Measurements from ENCODE around the gene C6orf62.
"Not testable (repeated sequence)": the region's sequence is repeated elsewhere in the genome, so short reads cannot be mapped to it uniquely, and the experiment has no call there.

Gene C6orf62

GRCh38 chr6:24670492-24670891 is 48.5 kb downstream of the C6orf62 start:
- H3K27me3 Mint-ChIP-seq; H3K4me3 Mint-ChIP-seq; H3K27ac Mint-ChIP-seq; H3K9me3 Mint-ChIP-seq (ENCODE audit: low read depth): not testable (repeated sequence)
- Mint-ChIP-seq H3K4me1 (ENCODE audit: low read depth) (peaks cover 34% of the 10 kb centered on the region), H3K36me3 (peaks cover 13% of the 10 kb centered on the region)

- Mint-ChIP-seq H3K27me3 (no peaks in the 10 kb centered on the region), H3K36me3 (peaks cover 16% of the 10 kb centered on the region), H3K27ac (no peak overlapping the region), H3K4me3 (peak overlapping the region; percentile 64), H3K4me1 (ENCODE audit: low read depth) (peaks cover 45% of the 10 kb centered on the region), H3K9me3 (ENCODE audit: low read depth) (no peaks in the 10 kb centered on the region)
These were observed 50.0 kb downstream of the C6orf62 start for GRCh38 chr6:24668997-24669361.

- H3K4me1 Mint-ChIP-seq (ENCODE audit: low read depth) = peaks cover 52% of the 10 kb centered on the region
- H3K4me3 Mint-ChIP-seq = peak overlapping the region; percentile 97
- peaks cover 16% of the 10 kb centered on the region for H3K36me3 Mint-ChIP-seq
- H3K27ac Mint-ChIP-seq; H3K27me3 Mint-ChIP-seq; H3K9me3 Mint-ChIP-seq (ENCODE audit: low read depth): not testable (repeated sequence)
These were observed 50.6 kb downstream of the C6orf62 start for GRCh38 chr6:24668066-24668996.

GRCh38 chr6:24667378-24667803 is 51.6 kb downstream of the C6orf62 start:
- Mint-ChIP-seq H3K27me3 (no peaks in the 10 kb centered on the region), H3K9me3 (ENCODE audit: low read depth) (no peaks in the 10 kb centered on the region), H3K27ac (peak overlapping the region; percentile 99), H3K4me1 (ENCODE audit: low read depth) (peaks cover 60% of the 10 kb centered on the region), H3K4me3 (peak overlapping the region; percentile 97), H3K36me3 (peaks cover 16% of the 10 kb centered on the region)

- no peaks in the 10 kb centered on the region for H3K27me3 Mint-ChIP-seq
- H3K4me3 Mint-ChIP-seq = peak within 1 kb of the TSS; percentile 97
- peaks cover 61% of the 10 kb centered on the region for H3K4me1 Mint-ChIP-seq (ENCODE audit: low read depth)
- H3K9me3 Mint-ChIP-seq (ENCODE audit: low read depth) = no peaks in the 10 kb centered on the region
- H3K27ac Mint-ChIP-seq = peak within 1 kb of the TSS; percentile 99
- peaks cover 16% of the 10 kb centered on the region for H3K36me3 Mint-ChIP-seq
These were observed 52.1 kb downstream of the C6orf62 start, which contains the start of the genes ACOT13 and TDP2 for GRCh38 chr6:24666641-24667377. TSS of gene ACOT13 (plus strand) at chr6:24667077. CDS start at chr6:24667264, 187 bp downstream. TSS of gene TDP2 (minus strand) at chr6:24666899. CDS start at chr6:24666862, 37 bp downstream.

GRCh38 chr6:24666097-24666640 is 52.8 kb downstream of the C6orf62 start:
- peak overlapping the region; percentile 99 for H3K27ac Mint-ChIP-seq
- H3K4me3 Mint-ChIP-seq = peak overlapping the region; percentile 97
- no peaks in the 10 kb centered on the region for H3K9me3 Mint-ChIP-seq (ENCODE audit: low read depth)
- H3K36me3 Mint-ChIP-seq = peaks cover 14% of the 10 kb centered on the region
- peaks cover 65% of the 10 kb centered on the region for H3K4me1 Mint-ChIP-seq (ENCODE audit: low read depth)
- H3K27me3 Mint-ChIP-seq = no peaks in the 10 kb centered on the region

- Mint-ChIP-seq H3K4me1 (ENCODE audit: low read depth) (peaks cover 77% of the 10 kb centered on the region), H3K27me3 (no peaks in the 10 kb centered on the region), H3K4me3 (peak overlapping the region; percentile 97), H3K9me3 (ENCODE audit: low read depth) (no peaks in the 10 kb centered on the region), H3K27ac (peak overlapping the region; percentile 68), H3K36me3 (peaks cover 9% of the 10 kb centered on the region)
These were observed 54.6 kb downstream of the C6orf62 start for GRCh38 chr6:24664046-24664987.

- H3K27me3 Mint-ChIP-seq = no peaks in the 10 kb centered on the region
- peaks cover 75% of the 10 kb centered on the region for H3K4me1 Mint-ChIP-seq (ENCODE audit: low read depth)
- H3K9me3 Mint-ChIP-seq (ENCODE audit: low read depth) = no peaks in the 10 kb centered on the region
- H3K27ac Mint-ChIP-seq = peak overlapping the region; percentile 24
- no peak overlapping the region for H3K4me3 Mint-ChIP-seq
- peaks cover 8% of the 10 kb centered on the region for H3K36me3 Mint-ChIP-seq
These were observed 55.8 kb downstream of the C6orf62 start for GRCh38 chr6:24663189-24663588.

- Mint-ChIP-seq H3K27ac (no peak overlapping the region), H3K9me3 (ENCODE audit: low read depth) (no peaks in the 10 kb centered on the region), H3K36me3 (peaks cover 8% of the 10 kb centered on the region), H3K4me1 (ENCODE audit: low read depth) (peaks cover 73% of the 10 kb centered on the region), H3K4me3 (no peak overlapping the region), H3K27me3 (no peaks in the 10 kb centered on the region)
These were observed 56.7 kb downstream of the C6orf62 start for GRCh38 chr6:24662236-24662635.

GRCh38 chr6:24661759-24662158 is 57.2 kb downstream of the C6orf62 start:
- peaks cover 70% of the 10 kb centered on the region for H3K4me1 Mint-ChIP-seq (ENCODE audit: low read depth)
- H3K36me3 Mint-ChIP-seq; H3K4me3 Mint-ChIP-seq; H3K27ac Mint-ChIP-seq; H3K9me3 Mint-ChIP-seq (ENCODE audit: low read depth); H3K27me3 Mint-ChIP-seq: not testable (repeated sequence)

- Mint-ChIP-seq H3K4me3 (no peak overlapping the region), H3K4me1 (ENCODE audit: low read depth) (peaks cover 71% of the 10 kb centered on the region), H3K27ac (peak overlapping the region; percentile 34), H3K27me3 (no peaks in the 10 kb centered on the region), H3K9me3 (ENCODE audit: low read depth) (no peaks in the 10 kb centered on the region), H3K36me3 (peaks cover 10% of the 10 kb centered on the region)
These were observed 58.8 kb downstream of the C6orf62 start for GRCh38 chr6:24660105-24660504.

- Mint-ChIP-seq H3K4me3 (no peak overlapping the region), H3K9me3 (ENCODE audit: low read depth) (no peaks in the 10 kb centered on the region), H3K27ac (peak overlapping the region; percentile 34), H3K36me3 (peaks cover 8% of the 10 kb centered on the region), H3K27me3 (no peaks in the 10 kb centered on the region), H3K4me1 (ENCODE audit: low read depth) (peaks cover 68% of the 10 kb centered on the region)
These were observed 59.4 kb downstream of the C6orf62 start for GRCh38 chr6:24659561-24659960.

GRCh38 chr6:24658573-24659560 is 60.1 kb downstream of the C6orf62 start:
- no peaks in the 10 kb centered on the region for H3K27me3 Mint-ChIP-seq
- H3K36me3 Mint-ChIP-seq = peaks cover 7% of the 10 kb centered on the region
- no peak overlapping the region for H3K27ac Mint-ChIP-seq
- H3K4me3 Mint-ChIP-seq = no peak overlapping the region
- H3K4me1 Mint-ChIP-seq (ENCODE audit: low read depth) = peaks cover 65% of the 10 kb centered on the region
- no peaks in the 10 kb centered on the region for H3K9me3 Mint-ChIP-seq (ENCODE audit: low read depth)
